Parathyroid adenoma (tissue), 2 donors: ENCODE results near the gene MICALL2.

Experiments
- H2AFZ ChIP-seq: fragments of 300-600 bp; sonication (generic); one replicate; pipeline ENCODE4 v1.7.0; 2017; ENCODE audit warnings: antibody characterized with exemption, mild to moderate bottlenecking
- H3K27ac ChIP-seq: fragments of 300-600 bp; sonication (generic); one replicate; pipeline ENCODE4 v1.7.0; 2017
- H3K27me3 ChIP-seq: fragments of 300-600 bp; sonication (generic); one replicate; pipeline ENCODE4 v1.7.0; 2017; ENCODE audit warnings: low read length; ENCODE audit not compliant: control insufficient read depth, insufficient read depth
- H3K36me3 ChIP-seq: fragments of 300-600 bp; sonication (generic); one replicate; pipeline ENCODE4 v1.7.0; 2017; ENCODE audit warnings: low read length; ENCODE audit not compliant: control insufficient read depth, insufficient read depth
- H3K4me1 ChIP-seq: fragments of 300-600 bp; sonication (generic); one replicate; pipeline ENCODE4 v1.7.0; 2017; ENCODE audit warnings: control low read depth
- H3K4me2 ChIP-seq: fragments of 300-600 bp; sonication (generic); one replicate; pipeline ENCODE4 v1.7.0; 2017; ENCODE audit warnings: low read length
- H3K4me3 ChIP-seq: fragments of 300-600 bp; sonication (generic); one replicate; pipeline ENCODE4 v1.7.0; 2017; ENCODE audit warnings: low read depth, low read length
- H3K79me2 ChIP-seq: fragments of 300-600 bp; sonication (generic); one replicate; pipeline ENCODE4 v1.7.0; 2017; ENCODE audit warnings: control low read depth
- H3K9ac ChIP-seq: fragments of 300-600 bp; sonication (generic); one replicate; pipeline ENCODE4 v1.7.0; 2017; ENCODE audit warnings: mild to moderate bottlenecking
- H3K9me3 ChIP-seq: fragments of 300-600 bp; sonication (generic); one replicate; pipeline ENCODE4 v1.7.0; 2017; ENCODE audit warnings: low read length; ENCODE audit not compliant: control insufficient read depth
- TF ChIP-seq, protein P1 (sequence below): fragments of 300-600 bp; sonication (generic); IDR thresholded peaks from one replicate; pipeline ENCODE4 v1.7.0; 2017; ENCODE audit warnings: antibody characterized with exemption, mild to moderate bottlenecking
- donor health status: primary hyperparathyroidism.

MICALL2 gene

DNA sequence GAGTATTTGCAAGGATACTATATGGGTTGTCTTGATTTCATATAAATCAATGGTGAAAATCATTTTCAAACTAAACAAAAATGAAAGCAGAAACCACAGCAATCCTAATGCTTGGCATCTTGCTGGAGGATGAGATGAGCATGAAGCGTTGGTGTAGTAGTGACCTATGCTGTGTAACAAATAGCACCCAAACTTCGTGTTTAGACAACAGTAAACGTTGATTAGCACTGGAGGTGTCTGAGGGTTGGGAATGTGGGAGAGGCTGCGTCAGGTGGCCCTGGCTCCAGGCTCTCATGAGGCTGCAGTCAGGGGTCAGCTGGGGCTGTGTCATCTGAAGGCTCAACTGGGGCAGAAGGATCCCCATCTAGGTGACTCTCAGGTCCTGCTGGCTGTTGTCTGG is 67.8 kb downstream of the MICALL2 start:
- H3K27me3 ChIP-seq: no peaks in the 10 kb centered on the region

DNA sequence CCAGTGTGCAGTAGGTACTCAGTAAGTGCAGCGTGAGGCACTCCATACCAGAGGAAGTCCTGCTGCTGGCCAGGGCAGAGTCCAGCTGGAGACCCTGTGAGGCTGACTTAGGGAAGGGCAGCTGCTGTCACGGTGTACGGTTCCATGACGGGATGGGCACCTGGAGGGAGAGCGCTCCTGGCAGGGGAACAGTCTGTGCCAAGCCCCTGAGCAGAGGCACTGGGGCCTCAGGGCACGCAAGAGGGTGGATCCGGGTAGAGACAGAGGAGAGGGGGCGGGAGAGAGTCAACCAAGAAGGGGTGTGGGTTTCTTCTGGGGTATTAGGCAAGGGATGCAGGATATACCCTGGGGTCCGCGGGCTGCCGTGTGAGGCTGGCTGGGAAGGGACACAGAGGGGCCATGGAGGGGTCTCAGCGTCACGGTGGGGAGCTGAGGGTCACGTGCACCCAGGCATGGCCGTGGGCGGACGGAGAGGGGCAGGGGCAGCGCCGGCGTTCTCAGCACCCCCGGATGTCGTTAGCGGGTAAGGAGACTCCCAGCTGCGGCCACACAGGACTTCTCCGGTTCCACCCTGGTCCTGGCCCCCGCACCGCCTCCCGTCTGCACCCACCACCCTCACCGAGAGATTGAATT is 70.5 kb downstream of the MICALL2 start:
- Histone ChIP-seq H3K79me2 (no peaks in the 10 kb centered on the region), H3K27me3 (no peaks in the 10 kb centered on the region), H3K4me1 (no peaks in the 10 kb centered on the region), H3K4me3 (no peak overlapping the region), H2AFZ (no peak overlapping the region), H3K9me3 (no peaks in the 10 kb centered on the region), H3K9ac (no peak overlapping the region), H3K27ac (no peak overlapping the region), H3K4me2 (no peak overlapping the region), H3K36me3 (no peaks in the 10 kb centered on the region)
- TF ChIP-seq, protein P1, sequence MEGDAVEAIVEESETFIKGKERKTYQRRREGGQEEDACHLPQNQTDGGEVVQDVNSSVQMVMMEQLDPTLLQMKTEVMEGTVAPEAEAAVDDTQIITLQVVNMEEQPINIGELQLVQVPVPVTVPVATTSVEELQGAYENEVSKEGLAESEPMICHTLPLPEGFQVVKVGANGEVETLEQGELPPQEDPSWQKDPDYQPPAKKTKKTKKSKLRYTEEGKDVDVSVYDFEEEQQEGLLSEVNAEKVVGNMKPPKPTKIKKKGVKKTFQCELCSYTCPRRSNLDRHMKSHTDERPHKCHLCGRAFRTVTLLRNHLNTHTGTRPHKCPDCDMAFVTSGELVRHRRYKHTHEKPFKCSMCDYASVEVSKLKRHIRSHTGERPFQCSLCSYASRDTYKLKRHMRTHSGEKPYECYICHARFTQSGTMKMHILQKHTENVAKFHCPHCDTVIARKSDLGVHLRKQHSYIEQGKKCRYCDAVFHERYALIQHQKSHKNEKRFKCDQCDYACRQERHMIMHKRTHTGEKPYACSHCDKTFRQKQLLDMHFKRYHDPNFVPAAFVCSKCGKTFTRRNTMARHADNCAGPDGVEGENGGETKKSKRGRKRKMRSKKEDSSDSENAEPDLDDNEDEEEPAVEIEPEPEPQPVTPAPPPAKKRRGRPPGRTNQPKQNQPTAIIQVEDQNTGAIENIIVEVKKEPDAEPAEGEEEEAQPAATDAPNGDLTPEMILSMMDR: no peak

More for the DNA sequence above, 67.8 kb downstream of the MICALL2 start:
- H3K27ac ChIP-seq: no peak overlapping the region
- no peak overlapping the region for H3K9ac ChIP-seq
- H2AFZ ChIP-seq: no peak overlapping the region
- H3K4me2 ChIP-seq: no peak overlapping the region
- TF ChIP-seq, protein P1: no peak
- no peaks in the 10 kb centered on the region for H3K36me3 ChIP-seq
- no peak overlapping the region for H3K4me3 ChIP-seq
- H3K79me2 ChIP-seq: no peaks in the 10 kb centered on the region
- no peaks in the 10 kb centered on the region for H3K9me3 ChIP-seq
- H3K4me1 ChIP-seq: no peaks in the 10 kb centered on the region

DNA sequence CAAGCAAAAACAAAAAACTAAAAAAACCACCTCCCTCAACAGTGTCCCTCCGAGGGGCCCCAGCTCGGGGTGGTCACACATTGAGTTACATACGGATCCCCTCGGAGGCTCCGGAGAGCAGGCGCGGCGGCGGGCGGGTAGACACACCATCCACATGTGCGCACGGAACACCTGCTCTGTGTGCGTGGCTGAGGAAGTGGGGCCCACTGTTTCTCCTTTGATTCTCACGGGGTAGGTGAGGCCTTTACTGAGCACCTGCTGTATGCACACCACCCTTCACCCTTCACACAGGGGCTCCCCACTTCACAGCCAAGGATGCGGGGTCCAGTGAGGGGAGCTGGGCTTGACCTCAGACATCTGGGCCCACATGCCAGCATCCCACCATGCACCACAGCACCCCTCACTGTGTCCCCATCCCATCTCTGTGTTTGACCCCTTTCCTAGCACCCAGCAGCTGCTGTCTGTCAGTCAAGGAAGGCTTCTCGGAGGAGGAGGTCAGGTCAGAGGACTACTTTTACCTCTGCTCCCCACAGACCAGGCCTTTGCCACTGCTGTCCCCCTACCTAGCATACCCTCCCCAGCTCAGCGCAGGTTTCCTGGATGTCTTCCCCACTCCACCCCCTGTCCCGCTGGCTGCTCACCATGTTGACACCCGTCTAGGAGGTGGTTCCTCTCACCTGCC is 71.1 kb downstream of the MICALL2 start:
- Histone ChIP-seq H3K4me1 (no peaks in the 10 kb centered on the region), H3K79me2 (no peaks in the 10 kb centered on the region), H3K27ac (no peak overlapping the region), H3K9ac (no peak overlapping the region), H3K27me3 (no peaks in the 10 kb centered on the region), H3K4me2 (no peak overlapping the region), H2AFZ (no peak overlapping the region), H3K4me3 (no peak overlapping the region), H3K36me3 (no peaks in the 10 kb centered on the region), H3K9me3 (no peaks in the 10 kb centered on the region)
- TF ChIP-seq, protein P1: no peak

DNA sequence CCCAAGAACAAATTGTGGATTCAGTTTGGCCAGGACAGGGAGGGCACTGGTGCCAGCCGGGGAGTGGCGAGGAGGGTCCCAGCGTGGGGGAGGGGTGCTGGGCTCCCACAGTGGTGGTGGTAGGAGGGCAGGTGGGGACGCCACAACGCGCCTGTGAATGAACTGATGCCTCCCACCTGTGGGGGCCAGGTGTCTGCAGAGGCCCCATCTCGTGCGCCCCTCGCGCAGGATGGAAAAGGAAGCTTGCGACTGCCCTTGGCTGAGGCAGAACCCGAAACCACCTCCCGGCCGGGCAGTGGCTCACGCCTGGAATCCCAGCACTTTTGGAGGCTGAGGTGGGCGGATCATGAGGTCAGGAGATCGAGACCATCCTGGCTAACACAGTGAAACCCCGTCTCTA is 72.0 kb downstream of the MICALL2 start:
- Histone ChIP-seq H2AFZ (no peak overlapping the region), H3K36me3 (no peaks in the 10 kb centered on the region), H3K4me3 (no peak overlapping the region), H3K9me3 (no peaks in the 10 kb centered on the region), H3K4me2 (no peak overlapping the region), H3K79me2 (no peaks in the 10 kb centered on the region), H3K4me1 (no peaks in the 10 kb centered on the region), H3K27ac (no peak overlapping the region), H3K9ac (no peak overlapping the region), H3K27me3 (no peaks in the 10 kb centered on the region)
- TF ChIP-seq, protein P1: no peak
